Gastroesophageal sphincter (tissue), 4 donors: ENCODE data around the gene SLC22A25. TPM values are rescaled to one million over a fixed set of nuclear protein-coding genes. Genes with fewer than 3 reads are reported as not detected.

Experiments
- ATAC-seq: fragments of 150-250 bp; one replicate; pipeline ENCODE4 v1.9.1; 2016; ENCODE audit warnings: mild to moderate bottlenecking, moderate library complexity
- H3K27ac ChIP-seq, 4 donors: fragments of 200-600 bp; sonication (generic) in 3 of 4; 1 replicate in 3 of 4; 2 replicates in 1 of 4; pipeline ENCODE4 v1.5.1; 2016 to 2019
- H3K27me3 ChIP-seq: fragments of 200-600 bp; sonication (generic); one replicate; pipeline ENCODE4 v1.5.1; 2019
- H3K36me3 ChIP-seq, 2 donors: fragments of 200-600 bp; sonication (generic); one replicate each; pipeline ENCODE4 v1.5.1; 2019; ENCODE audit warnings: control low read depth in 1 of 2
- H3K4me1 ChIP-seq, 3 donors: fragments of 200-600 bp; sonication (generic); 1 replicate in 2 of 3; 2 replicates in 1 of 3; pipeline ENCODE4 v1.5.1; 2016 to 2019; ENCODE audit warnings: control low read depth in 2 of 3
- H3K4me3 ChIP-seq, 2 donors: fragments of 200-600 bp; sonication (generic); one replicate each; pipeline ENCODE4 v1.5.1; 2019; ENCODE audit warnings: mild to moderate bottlenecking in 1 of 2, moderate library complexity in 1 of 2
- H3K9me3 ChIP-seq, 3 donors: fragments of 200-600 bp; sonication (generic); one replicate each; pipeline ENCODE4 v1.5.1; 2017 to 2019; ENCODE audit warnings: control low read depth in 2 of 3
- EP300 ChIP-seq: sonication (generic); formaldehyde crosslinking; IDR thresholded peaks from one replicate; pipeline ENCODE4 v1.6.1; 2017; ENCODE audit warnings: antibody characterized with exemption, mild to moderate bottlenecking
- POLR2A ChIP-seq, 2 donors: fragments of 450-650 bp; IDR thresholded peaks; one replicate each; pipeline ENCODE4 v1.6.1; 2017; ENCODE audit warnings: antibody characterized with exemption in 2 of 2, mild to moderate bottlenecking in 2 of 2, moderate library complexity in 1 of 2
- POLR2AphosphoS5 ChIP-seq: sonication (generic); formaldehyde crosslinking; IDR thresholded peaks from one replicate; pipeline ENCODE4 v1.6.1; 2017; ENCODE audit warnings: antibody characterized with exemption
- WGBS, 2 donors: methylation state at CpG; one replicate each; pipeline ENCODE4 v1.1.5; 2018; ENCODE audit warnings: low coverage in 1 of 2; 5-methylcytosine and 5-hydroxymethylcytosine counted together
- total RNA-seq, 4 donors: library from RNA; depleted of rRNA; stranded (reverse); fragments of >200 nt; gene quantifications; one replicate each; pipeline ENCODE4 v1.1.0, GENCODE V29; 2016
- TF ChIP-seq, protein P1 (sequence below), 4 experiments: fragments of 200-600 bp in 2 of 4; fragments of 450-650 bp in 2 of 4; sonication (generic) in 1 of 4; IDR thresholded peaks; one replicate each; pipeline ENCODE4 v1.5.1; 2017 to 2019; ENCODE audit warnings: antibody characterized with exemption in 4 of 4, mild to moderate bottlenecking in 2 of 4, moderate library complexity in 2 of 4

Gene SLC22A25
- total RNA-seq = not detected

DNA sequence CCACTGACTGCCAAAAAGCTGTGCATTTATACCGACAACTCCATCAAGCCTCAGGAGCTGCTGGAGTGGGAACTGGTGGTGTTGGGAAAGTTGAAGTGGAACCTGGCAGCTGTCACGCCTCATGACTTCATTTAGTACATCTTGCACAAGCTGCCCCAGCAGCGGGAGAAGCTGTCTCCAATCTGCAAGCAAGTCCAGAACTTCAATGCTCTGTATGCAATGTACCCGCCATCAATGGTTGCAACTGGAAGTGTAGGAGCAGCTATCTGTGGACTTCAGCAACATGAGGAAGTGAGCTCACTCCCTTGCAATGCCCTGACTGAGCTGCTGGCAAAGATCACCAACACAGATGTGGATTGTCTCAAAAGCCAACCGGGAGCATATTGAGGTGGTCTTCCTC is at the start of gene SLC22A25:
SLC22A25 (minus strand) TSS at position 67 of the 400 bp plus-strand sequence. CDS start 13,947 bp downstream, outside the sequence.
- 95% methylated on average over 3 of the region's 5 CpGs; no CpG with 5 or more reads in 1 of the 2 donors for WGBS, 2 donors
- TF ChIP-seq, protein P1, sequence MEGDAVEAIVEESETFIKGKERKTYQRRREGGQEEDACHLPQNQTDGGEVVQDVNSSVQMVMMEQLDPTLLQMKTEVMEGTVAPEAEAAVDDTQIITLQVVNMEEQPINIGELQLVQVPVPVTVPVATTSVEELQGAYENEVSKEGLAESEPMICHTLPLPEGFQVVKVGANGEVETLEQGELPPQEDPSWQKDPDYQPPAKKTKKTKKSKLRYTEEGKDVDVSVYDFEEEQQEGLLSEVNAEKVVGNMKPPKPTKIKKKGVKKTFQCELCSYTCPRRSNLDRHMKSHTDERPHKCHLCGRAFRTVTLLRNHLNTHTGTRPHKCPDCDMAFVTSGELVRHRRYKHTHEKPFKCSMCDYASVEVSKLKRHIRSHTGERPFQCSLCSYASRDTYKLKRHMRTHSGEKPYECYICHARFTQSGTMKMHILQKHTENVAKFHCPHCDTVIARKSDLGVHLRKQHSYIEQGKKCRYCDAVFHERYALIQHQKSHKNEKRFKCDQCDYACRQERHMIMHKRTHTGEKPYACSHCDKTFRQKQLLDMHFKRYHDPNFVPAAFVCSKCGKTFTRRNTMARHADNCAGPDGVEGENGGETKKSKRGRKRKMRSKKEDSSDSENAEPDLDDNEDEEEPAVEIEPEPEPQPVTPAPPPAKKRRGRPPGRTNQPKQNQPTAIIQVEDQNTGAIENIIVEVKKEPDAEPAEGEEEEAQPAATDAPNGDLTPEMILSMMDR (IDR thresholded peaks at IDR 0.05) = no peak
- no peak for TF ChIP-seq POLR2AphosphoS5
- no peak for TF ChIP-seq POLR2A (IDR thresholded peaks at IDR 0.05)
- no peak for TF ChIP-seq EP300
- Histone ChIP-seq H3K4me3 (no peak within 1 kb of the TSS), H3K27me3 (peaks cover 15% of the 10 kb centered on the region), H3K36me3 (no peaks in the 10 kb centered on the region), H3K4me1 (no peaks in the 10 kb centered on the region), H3K27ac (no peak within 1 kb of the TSS), H3K9me3 (no peaks in the 10 kb centered on the region)
- no peak for ATAC-seq

DNA sequence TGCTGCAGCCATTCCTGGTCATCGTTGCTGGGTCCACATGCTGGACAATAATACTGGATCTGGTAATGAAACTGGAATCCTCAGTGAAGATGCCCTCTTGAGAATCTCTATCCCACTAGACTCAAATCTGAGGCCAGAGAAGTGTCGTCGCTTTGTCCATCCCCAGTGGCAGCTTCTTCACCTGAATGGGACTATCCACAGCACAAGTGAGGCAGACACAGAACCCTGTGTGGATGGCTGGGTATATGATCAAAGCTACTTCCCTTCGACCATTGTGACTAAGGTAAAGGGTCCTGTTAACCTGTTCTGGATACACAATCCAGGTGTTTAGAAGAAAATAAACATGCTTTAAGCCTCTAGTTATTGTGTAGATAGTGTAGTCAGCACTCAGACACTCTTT is 46.9 kb upstream of the SLC22A25 start:
- Histone ChIP-seq H3K9me3 (peaks cover 0 to 21% (median 0%) of the 10 kb centered on the region in 3 donors), H3K27ac (no peak overlapping the region), H3K4me1 (no peaks in the 10 kb centered on the region), H3K4me3 (no peak overlapping the region), H3K27me3 (no peaks in the 10 kb centered on the region), H3K36me3 (no peaks in the 10 kb centered on the region)
- WGBS, 2 donors = 78 to 86% methylated on average over 4 of the region's 4 CpGs
- TF ChIP-seq, protein P1 (IDR thresholded peaks at IDR 0.05) = no peak
- no peak for TF ChIP-seq EP300
- TF ChIP-seq POLR2AphosphoS5 = no peak
- TF ChIP-seq POLR2A (IDR thresholded peaks at IDR 0.05) = no peak
- ATAC-seq = no peak

DNA sequence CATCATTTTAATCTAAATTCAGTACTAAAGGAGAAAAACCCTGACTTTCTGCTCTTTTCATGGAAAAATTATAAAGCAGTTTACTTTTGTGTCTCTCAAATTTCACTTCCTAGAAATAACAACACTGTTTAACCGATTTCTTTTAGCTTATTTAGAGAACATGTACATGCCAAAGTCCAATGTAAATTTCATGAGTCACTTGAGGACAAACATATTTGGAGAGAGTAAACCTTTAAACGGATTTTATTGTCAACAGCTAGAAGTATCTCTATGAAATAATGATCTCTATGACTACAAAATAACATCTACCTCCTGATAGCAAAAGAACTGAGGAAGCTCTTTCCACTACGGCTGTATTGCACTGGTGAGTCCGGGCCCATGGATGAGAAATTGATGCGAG is 46.3 kb upstream of the SLC22A25 start:
- 61 to 64% methylated on average over 5 of the region's 5 CpGs for WGBS, 2 donors
- TF ChIP-seq POLR2AphosphoS5 = no peak
- TF ChIP-seq, protein P1 (IDR thresholded peaks at IDR 0.05) = no peak
- Histone ChIP-seq H3K27me3 (no peaks in the 10 kb centered on the region), H3K4me1 (no peaks in the 10 kb centered on the region), H3K36me3 (no peaks in the 10 kb centered on the region), H3K9me3 (peaks cover 0 to 16% (median 0%) of the 10 kb centered on the region in 3 donors), H3K4me3 (no peak overlapping the region), H3K27ac (no peak overlapping the region)
- no peak for ATAC-seq

DNA sequence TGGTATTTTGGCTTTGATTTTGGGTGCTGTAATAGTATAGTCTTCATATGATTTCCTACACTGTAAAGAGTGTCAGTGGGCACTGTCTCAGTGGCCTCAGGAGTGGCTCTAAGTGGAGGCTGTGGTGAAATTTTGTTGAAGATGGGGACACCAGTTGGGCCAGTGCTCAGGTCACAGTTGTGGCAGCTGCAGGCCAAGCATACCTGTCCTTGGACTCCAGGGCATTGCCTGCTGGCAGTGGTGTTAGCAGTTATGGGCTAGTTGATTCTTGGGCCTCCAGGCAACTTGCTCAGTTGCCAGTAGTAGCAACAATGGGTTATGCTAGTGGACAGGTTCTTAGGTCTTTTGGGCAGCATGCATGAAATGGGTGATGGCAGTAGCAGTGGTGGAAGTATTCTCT is 39.2 kb upstream of the SLC22A25 start:
- TF ChIP-seq, protein P1 (IDR thresholded peaks at IDR 0.05) = no peak
- no peak for TF ChIP-seq POLR2AphosphoS5
- TF ChIP-seq EP300 = no peak
- no peak for ATAC-seq
- Histone ChIP-seq H3K27me3 (peaks cover 13% of the 10 kb centered on the region), H3K27ac (no peak overlapping the region), H3K4me3 (no peak overlapping the region), H3K4me1 (no peaks in the 10 kb centered on the region), H3K36me3 (no peaks in the 10 kb centered on the region), H3K9me3 (peaks cover 0 to 10% (median 0%) of the 10 kb centered on the region in 3 donors)

DNA sequence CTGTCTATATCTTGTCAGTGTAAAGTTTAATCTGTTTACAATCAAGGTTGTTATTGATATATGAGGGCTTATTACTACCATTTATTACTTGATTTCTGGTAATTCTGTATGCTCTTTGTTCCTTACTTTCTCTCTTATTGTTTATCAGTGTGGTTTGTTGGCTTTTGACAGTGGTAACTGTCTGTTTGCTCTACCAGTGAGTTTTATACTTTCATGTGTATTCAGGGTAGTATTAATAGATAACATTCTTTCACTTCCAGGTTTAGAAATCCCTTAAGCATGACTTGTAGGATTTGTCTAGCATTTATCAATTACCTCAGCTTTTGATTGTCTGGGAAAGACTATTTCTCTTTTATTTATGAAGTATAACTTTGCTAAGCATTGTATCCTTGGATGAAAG is 37.5 kb upstream of the SLC22A25 start:
- Histone ChIP-seq H3K4me1 (no peaks in the 10 kb centered on the region), H3K27me3 (peaks cover 13% of the 10 kb centered on the region), H3K4me3 (no peak overlapping the region), H3K27ac (no peak overlapping the region), H3K36me3 (no peaks in the 10 kb centered on the region), H3K9me3 (no peaks in the 10 kb centered on the region)
- TF ChIP-seq, protein P1 (IDR thresholded peaks at IDR 0.05) = no peak
- no peak for TF ChIP-seq POLR2A (IDR thresholded peaks at IDR 0.05)
- TF ChIP-seq EP300 = no peak
- no peak for TF ChIP-seq POLR2AphosphoS5
- no peak for ATAC-seq
